KOPT-K1 (cell line): ENCODE measurements around the gene TMEM184B.

ENCODE experiments used
- H3K27ac ChIP-seq: fragments of 200-600 bp; sonication (generic); 2 replicates; pipeline ENCODE4 v1.5.1; 2016; ENCODE audit warnings: antibody characterized with exemption, mild to moderate bottlenecking, low read depth, low read length; ENCODE audit not compliant: poor library complexity, severe bottlenecking
- H3K36me3 ChIP-seq: fragments of 200-600 bp; sonication (generic); 2 replicates; pipeline ENCODE4 v1.5.1; 2017; ENCODE audit warnings: antibody characterized with exemption, mild to moderate bottlenecking, low read length, moderate library complexity; ENCODE audit not compliant: insufficient read depth
- H3K9me3 ChIP-seq: fragments of 200-600 bp; sonication (generic); 2 replicates; pipeline ENCODE4 v1.5.1; 2017; ENCODE audit warnings: antibody characterized with exemption, low read length, mild to moderate bottlenecking; ENCODE audit not compliant: insufficient read depth, poor library complexity, severe bottlenecking

Gene TMEM184B

GRCh38 chr22:38312261-38312800, 39.5 kb upstream of the TMEM184B start:
- Histone ChIP-seq H3K9me3 (no peaks in the 10 kb centered on the region), H3K27ac (no peak overlapping the region), H3K36me3 (peaks cover 60% of the 10 kb centered on the region; the same call in 1 of the 2 replicates)

- H3K9me3 ChIP-seq: no peaks in the 10 kb centered on the region
- peaks cover 60% of the 10 kb centered on the region; the same call in 1 of the 2 replicates for H3K36me3 ChIP-seq
- H3K27ac ChIP-seq: no peak overlapping the region
These were observed 38.5 kb upstream of the TMEM184B start for GRCh38 chr22:38311323-38311620.

GRCh38 chr22:38310518-38311322, 37.9 kb upstream of the TMEM184B start:
- H3K27ac ChIP-seq: no peak overlapping the region
- no peaks in the 10 kb centered on the region for H3K9me3 ChIP-seq
- peaks cover 60% of the 10 kb centered on the region; the same call in 1 of the 2 replicates for H3K36me3 ChIP-seq

DNA sequence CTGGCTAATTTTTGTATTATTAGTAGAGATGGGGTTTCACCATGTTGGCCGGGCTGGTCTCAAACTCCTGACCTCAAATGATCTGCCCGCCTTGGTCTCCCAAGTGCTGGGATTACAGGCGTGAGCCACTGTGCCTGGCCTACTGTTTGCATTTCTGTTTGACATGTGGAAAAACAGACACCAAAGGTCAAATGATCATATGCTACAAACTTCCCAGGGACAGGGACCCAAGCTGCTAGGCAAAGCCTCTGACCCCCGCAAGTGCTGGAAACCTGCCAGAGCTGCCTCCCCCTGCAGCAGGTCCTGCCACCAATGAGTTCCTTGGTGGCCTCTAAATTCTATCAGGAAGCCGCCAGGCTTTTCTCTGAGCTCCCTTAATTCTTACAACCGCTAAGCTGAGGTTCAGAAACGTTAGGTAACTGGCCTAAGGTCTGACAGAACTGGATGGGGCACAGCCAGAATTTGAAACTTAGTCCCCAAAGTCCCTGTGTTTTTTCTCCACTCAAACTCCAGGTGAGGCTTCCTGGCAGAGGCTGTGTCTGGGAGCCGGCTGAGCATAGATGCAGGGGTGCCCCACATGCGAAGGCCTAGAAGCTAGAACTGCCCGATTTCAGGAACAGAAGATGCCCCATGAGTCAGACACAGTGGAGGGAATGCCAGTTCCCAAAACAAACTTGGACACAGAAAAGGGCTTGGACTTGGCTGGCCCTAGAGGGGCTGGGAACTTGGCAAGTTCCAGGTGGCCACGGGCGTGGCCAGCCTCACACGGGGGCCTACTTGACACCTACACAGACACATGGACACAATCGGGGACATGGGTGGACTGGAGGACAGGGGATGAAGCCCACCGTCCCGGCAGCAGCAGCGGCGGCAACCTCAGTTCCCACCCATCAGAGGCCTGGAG, 37.1 kb upstream of the TMEM184B start:
- Histone ChIP-seq H3K36me3 (peaks cover 60% of the 10 kb centered on the region; the same call in 1 of the 2 replicates), H3K9me3 (no peaks in the 10 kb centered on the region), H3K27ac (no peak overlapping the region)

GRCh38 chr22:38308791-38309498, 36.1 kb upstream of the TMEM184B start:
- Histone ChIP-seq H3K9me3 (no peaks in the 10 kb centered on the region), H3K36me3 (peaks cover 64% of the 10 kb centered on the region; the same call in 1 of the 2 replicates), H3K27ac (no peak overlapping the region)

- Histone ChIP-seq H3K36me3 (peaks cover 66% of the 10 kb centered on the region), H3K27ac (no peak overlapping the region), H3K9me3 (no peaks in the 10 kb centered on the region)
These were observed 33.0 kb upstream of the TMEM184B start for GRCh38 chr22:38305471-38306448.

GRCh38 chr22:38304526-38304925, 31.7 kb upstream of the TMEM184B start:
- Histone ChIP-seq H3K27ac (no peak overlapping the region), H3K36me3 (peaks cover 68% of the 10 kb centered on the region), H3K9me3 (no peaks in the 10 kb centered on the region)

- H3K36me3 ChIP-seq: peaks cover 68% of the 10 kb centered on the region
These were observed 31.2 kb upstream of the TMEM184B start for GRCh38 chr22:38303974-38304373.

DNA sequence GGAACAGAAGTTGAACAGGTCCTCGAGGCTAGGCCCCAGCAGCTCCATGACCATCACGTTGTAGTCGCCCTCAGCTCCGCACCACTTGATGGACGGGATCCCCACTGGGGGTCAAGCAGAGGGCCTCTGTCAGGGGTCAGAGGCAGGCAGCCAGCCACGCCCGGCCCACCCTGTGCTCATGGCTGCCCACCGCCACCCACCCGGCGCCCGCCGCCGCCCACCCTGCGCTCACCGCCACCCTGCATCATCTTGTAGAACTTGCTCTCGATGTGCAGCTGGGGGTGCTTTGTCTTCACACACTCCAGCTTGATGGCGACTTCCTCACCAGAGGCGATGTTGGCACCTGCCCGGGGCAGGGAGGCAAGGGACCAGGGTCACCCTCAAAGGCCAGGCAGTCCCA, 30.1 kb upstream of the TMEM184B start:
- Histone ChIP-seq H3K27ac (no peak overlapping the region), H3K36me3 (peaks cover 69% of the 10 kb centered on the region), H3K9me3 (no peaks in the 10 kb centered on the region)

More at GRCh38 chr22:38303974-38304373, 31.2 kb upstream of the TMEM184B start:
- Histone ChIP-seq H3K9me3 (no peaks in the 10 kb centered on the region), H3K27ac (no peak overlapping the region)

DNA sequence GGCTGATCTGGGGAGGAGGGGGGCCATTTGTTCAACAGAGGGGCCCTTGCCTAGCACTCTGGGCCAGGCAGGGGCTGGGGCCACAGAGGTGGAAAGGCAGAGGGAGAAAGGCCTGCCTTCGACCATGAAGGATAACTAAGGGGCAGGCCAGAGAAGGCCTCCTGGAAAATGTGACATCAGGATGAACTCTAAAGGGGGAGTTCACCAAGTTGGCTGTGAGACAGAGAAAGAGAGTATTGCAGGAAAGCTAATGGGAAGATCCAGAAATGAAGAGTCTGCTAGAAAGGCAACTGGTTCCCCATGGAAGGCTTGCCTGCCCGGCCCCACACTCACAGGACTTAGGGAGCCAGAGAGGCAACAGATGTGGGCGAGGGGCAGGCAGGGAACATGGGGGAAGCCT, 28.1 kb upstream of the TMEM184B start:
- Histone ChIP-seq H3K36me3 (peaks cover 85% of the 10 kb centered on the region), H3K27ac (no peak overlapping the region), H3K9me3 (no peaks in the 10 kb centered on the region)

- H3K9me3 ChIP-seq: no peaks in the 10 kb centered on the region
- H3K27ac ChIP-seq: no peak overlapping the region
- H3K36me3 ChIP-seq: peaks cover 91% of the 10 kb centered on the region
These were observed 27.6 kb upstream of the TMEM184B start for GRCh38 chr22:38300197-38300945.

GRCh38 chr22:38299770-38300102, 26.9 kb upstream of the TMEM184B start:
- H3K9me3 ChIP-seq: no peaks in the 10 kb centered on the region
- H3K36me3 ChIP-seq: peaks cover 97% of the 10 kb centered on the region

GRCh38 chr22:38298312-38299005, 25.6 kb upstream of the TMEM184B start:
- no peaks in the 10 kb centered on the region for H3K9me3 ChIP-seq
- no peak overlapping the region for H3K27ac ChIP-seq
- H3K36me3 ChIP-seq: peaks cover 99% of the 10 kb centered on the region

More at GRCh38 chr22:38299770-38300102, 26.9 kb upstream of the TMEM184B start:
- no peak overlapping the region for H3K27ac ChIP-seq
